ENCODE results near the gene ANO10. TPM values are rescaled to one million over a fixed set of nuclear protein-coding genes. Genes with fewer than 3 reads are reported as not detected.

The ANO10 gene
- total and polyA plus RNA-seq, 2 donors (not counting 3 experiments of a cell fraction or from before 2014, with no cell fraction given) = 28.4 to 45.8 TPM

DNA sequence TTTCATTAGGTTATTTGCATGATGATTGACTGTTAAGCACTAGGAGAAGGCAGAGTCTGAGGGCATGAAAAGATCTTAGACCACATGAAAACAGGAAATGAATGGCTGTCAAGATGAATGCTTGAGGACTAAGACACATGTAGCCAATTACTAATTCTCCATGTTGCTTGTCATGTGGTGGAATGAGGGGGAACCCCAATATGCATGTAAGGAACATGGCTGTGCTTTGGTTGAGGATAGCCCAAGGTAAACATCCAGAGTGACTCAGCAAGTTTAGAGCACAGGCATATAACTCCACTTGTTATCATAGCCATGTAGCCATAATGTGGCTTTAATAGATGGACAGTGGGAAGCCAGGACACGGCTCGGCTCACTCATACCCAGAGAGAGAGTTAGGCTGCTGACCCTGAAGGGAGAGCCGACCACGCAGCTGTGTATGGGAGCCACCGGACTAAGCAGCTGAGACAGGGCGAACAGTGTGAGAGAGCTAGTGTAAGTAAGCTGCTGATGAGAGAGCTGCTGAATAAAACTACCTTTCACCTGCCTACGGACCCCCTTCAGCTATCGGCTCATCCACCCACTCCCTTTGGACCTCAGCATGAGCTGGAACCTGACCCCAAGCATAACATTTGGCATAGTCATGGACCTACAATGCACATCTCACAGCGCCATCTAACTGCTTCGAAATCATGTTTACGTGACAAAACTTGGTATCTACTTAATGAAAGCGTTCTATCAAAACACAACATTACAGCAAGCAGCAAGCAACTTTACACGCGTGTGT lies 37.6 kb downstream of the ANO10 start:
- Histone ChIP-seq H3K27ac (ENCODE audit: insufficient read depth, low read depth, low read length) (no peak overlapping the region), H4K20me1 (replicated peaks; ENCODE audit: control insufficient read depth, extremely low read depth, insufficient read depth, low read length) (no peaks in the 10 kb centered on the region), H3K4me2 (ENCODE audit: insufficient read depth, low read length) (no peak overlapping the region), H3K79me2 (ENCODE audit: control insufficient read depth, insufficient read depth, low read length) (peaks cover 4% of the 10 kb centered on the region), H3K4me3 (replicated peaks in 1 of 3; ENCODE audit: insufficient read depth in 1 of 3, low read depth in 1 of 3, low read length in 3 of 3) (no peak overlapping the region), H3K27me3 (ENCODE audit: control insufficient read depth in 2 of 2, insufficient read depth in 2 of 2, low read length in 2 of 2) (no peaks in the 10 kb centered on the region), H3K9me3 (replicated peaks; ENCODE audit: control insufficient read depth, insufficient read depth, low read length) (no peaks in the 10 kb centered on the region), H3K36me3 (ENCODE audit: control insufficient read depth in 2 of 2, extremely low read depth in 1 of 2, insufficient read depth in 2 of 2, low read length in 2 of 2) (no peaks in the 10 kb centered on the region), H2AFZ (ENCODE audit: low read depth, low read length) (no peak overlapping the region), H3K4me1 (ENCODE audit: control insufficient read depth, extremely low read depth, insufficient read depth, low read length) (peaks cover 20% of the 10 kb centered on the region), H3K9me1 (replicated peaks; ENCODE audit: control insufficient read depth, extremely low read depth, insufficient read depth, low read length) (no peaks in the 10 kb centered on the region), H3K9ac (replicated peaks; ENCODE audit: extremely low read depth, insufficient read depth, low read length) (no peak overlapping the region)
- no TSS peak for BruUV-seq (replicated peaks)
- FAIRE-seq (peak; percentile 28), DNase-seq (ENCODE audit: low read depth, low spot score) (peak; percentile 7)
- ChIA-PET CTCF (no interaction called here), POLR2A (no interaction called here)
- TF ChIP-seq EZH2 (IDR thresholded peaks at IDR 0.05; ENCODE audit: borderline replicate concordance, low read depth, low read length, severe bottlenecking) (no peak), GATA2 (IDR thresholded peaks at IDR 0.05; ENCODE audit: insufficient read depth, insufficient read length, low read depth, low read length) (no peak), POLR2A (IDR thresholded peaks at IDR 0.05; ENCODE audit: low read depth, low read length) (no peak)
- TF ChIP-seq, protein P1, sequence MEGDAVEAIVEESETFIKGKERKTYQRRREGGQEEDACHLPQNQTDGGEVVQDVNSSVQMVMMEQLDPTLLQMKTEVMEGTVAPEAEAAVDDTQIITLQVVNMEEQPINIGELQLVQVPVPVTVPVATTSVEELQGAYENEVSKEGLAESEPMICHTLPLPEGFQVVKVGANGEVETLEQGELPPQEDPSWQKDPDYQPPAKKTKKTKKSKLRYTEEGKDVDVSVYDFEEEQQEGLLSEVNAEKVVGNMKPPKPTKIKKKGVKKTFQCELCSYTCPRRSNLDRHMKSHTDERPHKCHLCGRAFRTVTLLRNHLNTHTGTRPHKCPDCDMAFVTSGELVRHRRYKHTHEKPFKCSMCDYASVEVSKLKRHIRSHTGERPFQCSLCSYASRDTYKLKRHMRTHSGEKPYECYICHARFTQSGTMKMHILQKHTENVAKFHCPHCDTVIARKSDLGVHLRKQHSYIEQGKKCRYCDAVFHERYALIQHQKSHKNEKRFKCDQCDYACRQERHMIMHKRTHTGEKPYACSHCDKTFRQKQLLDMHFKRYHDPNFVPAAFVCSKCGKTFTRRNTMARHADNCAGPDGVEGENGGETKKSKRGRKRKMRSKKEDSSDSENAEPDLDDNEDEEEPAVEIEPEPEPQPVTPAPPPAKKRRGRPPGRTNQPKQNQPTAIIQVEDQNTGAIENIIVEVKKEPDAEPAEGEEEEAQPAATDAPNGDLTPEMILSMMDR (IDR thresholded peaks at IDR 0.05; ENCODE audit: extremely low read depth in 1 of 2, insufficient read depth in 1 of 2, low read depth in 1 of 2, low read length in 2 of 2) = no peak
- TF ChIP-seq, protein P2, sequence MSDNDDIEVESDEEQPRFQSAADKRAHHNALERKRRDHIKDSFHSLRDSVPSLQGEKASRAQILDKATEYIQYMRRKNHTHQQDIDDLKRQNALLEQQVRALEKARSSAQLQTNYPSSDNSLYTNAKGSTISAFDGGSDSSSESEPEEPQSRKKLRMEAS (IDR thresholded peaks at IDR 0.05; ENCODE audit: insufficient read depth, insufficient read length) = no peak
- intact Hi-C loops (cut with micrococcal nuclease) (no loop called here), dilution Hi-C loops (cut with MboI; ENCODE audit: extremely low pct_ligation_motif_present, low sequenced_read_pairs) (no loop called here)
